NCI-H2171 treated with DMSO at 0.1 percent for 48 hours (cell line): Measurements from ENCODE around the gene PALD1.

Source experiments
- DNase-seq: peaks from one replicate; lab custom pipeline; 2025; lab: John Stamatoyannopoulos, UW

PALD1 gene

DNA sequence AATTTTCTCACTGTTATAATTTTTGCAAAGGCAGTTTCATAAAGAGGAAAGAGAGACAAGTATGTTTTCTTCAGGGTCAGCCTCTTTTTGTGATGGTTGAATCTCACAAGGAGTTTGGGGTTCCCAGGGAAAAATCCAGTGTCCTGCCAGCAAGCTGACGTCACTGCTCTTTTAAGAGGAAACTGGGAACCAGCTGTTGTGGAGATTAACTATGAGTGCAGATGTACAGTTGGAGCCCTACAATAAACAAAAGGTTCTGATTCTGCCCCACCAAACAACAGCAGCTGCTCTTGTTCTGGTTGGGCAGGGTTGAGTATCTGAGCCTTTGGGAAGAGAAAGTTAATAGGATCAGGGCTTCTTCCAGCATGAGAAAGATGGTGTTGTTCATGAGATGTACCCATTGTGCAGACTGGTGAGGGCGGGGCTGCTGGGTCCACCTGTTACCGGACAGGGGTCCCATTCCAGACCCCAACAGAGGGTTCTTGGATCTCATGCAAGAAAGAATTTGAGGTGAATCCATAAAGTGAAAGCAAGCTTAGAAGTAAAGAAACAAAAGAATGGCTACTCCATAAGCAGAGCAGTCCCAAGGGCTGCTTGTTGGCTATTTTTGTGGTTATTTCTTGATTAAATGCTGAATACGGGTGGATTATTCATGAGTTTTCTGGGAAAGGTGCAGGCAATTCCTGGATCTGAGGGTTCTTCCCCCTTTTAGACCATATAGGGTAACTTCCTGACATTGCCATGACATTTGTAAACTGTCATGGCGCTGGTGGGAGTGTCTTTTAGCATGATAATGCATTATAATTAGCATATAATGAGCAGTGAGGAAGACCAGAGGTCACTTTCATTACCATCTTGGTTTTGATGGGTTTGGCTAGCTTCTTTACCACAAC, 111.4 kb downstream of the PALD1 start:
- peak; percentile 7 for DNase-seq

DNA sequence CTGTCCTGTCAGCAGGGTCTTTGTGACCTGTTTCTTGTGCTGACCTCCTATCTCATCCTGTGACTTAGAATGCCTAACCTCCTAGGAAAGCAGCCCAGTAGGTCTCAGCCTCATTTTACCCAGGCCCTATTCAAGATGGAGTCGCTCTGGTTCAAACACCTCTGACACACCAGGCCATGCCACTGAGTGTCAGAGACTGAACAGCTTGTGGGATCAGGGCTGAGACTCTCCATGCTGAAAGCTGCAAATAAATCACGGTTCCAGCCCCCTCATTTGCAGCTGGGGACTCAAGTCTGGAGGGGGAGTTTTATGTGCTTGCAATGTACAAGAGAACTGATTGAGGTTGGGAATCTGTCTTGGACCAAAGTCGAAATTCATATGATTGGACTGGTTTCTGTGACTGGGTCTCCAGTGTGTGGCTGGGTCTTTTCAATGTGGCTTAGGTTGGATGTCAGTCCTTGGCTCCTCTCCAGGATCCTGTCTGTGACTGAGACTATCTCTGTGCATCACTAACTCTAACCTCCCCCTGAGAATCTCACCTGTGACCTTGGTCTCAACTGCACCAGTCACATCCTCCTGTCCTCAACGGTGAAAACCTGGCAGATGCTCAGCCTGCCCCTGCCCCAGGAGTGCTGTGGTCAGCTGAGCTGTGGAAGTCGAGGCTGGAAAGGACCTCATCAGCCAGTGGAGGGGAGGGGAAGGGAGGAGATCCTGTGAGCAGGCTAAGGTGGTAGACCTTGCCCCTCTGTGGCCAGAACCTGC, 112.3 kb downstream of the PALD1 start:
- DNase-seq = no peak

DNA sequence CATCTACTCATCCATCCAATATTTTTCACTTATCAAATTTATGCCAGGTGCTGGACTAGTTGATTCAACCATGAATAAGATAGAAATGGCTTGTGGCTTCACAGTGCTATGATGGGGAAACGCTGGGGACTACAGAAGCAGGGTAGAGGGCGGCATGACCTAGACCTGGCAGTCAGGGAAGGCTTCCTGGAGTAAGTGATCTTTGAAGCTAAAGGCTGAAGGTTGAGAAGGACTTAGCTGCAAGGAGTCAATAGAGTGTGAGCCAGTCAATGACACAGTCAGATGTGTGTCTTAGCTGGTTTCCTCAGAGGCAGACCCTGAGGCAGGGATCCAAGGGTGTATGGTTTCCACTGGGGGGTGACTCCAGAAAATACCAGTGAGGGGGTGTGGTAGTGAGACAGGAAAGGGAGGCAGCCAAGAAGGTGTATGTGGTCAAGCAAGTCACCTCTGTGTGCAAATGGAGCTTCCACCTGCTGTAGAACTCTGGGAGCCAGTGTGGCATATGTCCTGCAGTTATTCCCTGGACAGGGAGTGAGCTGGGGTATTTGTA, 113.7 kb downstream of the PALD1 start:
- DNase-seq = no peak

DNA sequence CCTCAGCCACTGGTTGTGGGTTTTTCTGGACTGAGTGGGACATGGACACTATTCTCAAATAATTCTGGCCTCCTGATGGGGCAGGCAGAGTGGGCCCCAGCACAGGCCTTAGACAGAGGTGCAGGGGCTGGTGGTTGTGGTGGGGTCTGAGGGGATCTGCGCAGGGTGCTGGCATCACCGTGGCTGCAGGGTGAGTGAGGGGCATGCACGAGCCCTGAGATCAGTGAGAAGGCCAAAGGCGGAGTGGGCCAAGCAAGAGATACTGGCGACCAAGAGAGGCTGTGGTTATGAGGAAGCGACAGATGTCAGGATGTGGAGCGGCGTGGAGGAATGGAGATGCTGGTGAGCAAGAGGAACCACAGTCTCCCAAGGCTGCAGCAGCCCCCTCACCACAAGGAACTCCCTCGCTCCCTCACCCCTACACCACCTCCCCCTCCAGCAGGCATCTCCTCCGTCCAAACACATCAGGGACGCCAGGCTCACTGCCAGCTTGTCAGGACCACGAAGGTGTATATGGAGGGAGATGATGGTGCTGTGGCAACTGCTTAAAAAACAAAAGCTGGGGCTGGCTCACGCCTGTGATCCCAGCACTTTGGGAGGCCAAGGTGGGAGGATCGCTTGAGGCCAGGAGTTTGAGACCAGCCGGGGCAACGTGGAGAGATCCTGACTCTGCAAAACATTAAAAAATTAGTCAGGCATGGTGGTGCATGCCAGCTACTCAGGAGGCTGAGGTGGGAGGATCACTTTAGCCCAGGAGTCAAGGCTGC, 114.4 kb downstream of the PALD1 start:
- no peak for DNase-seq

DNA sequence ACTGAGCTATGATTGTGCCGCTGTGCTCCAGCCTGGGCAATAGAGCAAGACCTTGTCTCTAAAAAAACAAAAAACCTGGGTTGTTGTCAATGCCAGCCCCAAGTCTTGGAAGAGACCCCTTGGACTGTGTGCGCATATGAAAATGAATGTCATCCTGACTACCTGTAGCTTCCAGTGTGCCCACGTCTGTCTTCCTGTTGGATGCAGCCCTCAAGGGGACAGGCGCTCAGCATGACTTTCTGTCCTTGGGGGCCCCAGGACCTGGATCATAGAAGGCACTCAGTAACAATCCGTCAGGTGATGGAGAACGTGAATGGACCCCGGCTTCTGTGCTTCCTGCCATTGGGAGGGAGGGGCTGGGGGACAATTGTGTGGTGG, 114.9 kb downstream of the PALD1 start:
- no peak for DNase-seq

DNA sequence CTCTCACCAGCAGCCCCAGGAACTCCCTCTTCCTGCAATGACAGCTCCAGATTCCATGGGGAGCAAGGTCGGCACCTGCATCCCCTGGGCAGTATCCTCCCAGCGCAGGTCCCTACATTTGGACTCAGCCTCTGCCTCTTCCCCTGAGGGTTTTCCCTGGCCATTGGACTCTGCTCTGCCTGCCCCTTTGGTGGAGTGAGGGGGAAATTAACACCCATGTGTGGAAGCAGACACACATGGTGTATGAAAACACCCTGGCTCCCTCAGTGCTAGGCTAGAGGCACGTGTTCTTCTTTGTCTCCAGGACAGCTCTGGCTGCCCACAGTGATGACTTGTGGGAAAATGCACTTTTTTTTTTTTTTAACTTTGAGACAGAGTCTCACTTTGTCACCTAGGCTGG, 115.6 kb downstream of the PALD1 start:
- DNase-seq = no peak

DNA sequence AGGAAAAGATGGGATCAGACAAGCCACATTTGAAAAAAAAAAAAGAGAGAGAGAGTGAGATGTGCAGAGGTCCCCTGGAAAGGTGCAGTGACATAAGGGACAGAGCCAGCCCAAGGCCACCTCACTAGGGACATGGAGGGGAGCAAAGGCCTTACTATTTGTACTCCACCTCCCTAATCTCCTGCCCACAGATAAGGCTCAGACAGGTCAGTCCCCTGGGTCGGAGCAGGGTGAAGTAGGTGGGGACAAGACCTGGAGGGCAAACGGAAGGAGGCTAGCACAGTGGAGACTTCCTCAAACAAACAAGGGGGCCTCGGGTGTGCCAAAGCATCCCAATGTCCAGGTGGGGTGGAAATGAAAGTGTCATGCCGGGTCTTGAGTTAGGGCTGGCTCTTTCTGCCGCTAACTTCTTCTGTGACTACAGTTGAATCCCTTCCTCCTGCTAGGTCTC, 117.0 kb downstream of the PALD1 start:
- no peak for DNase-seq

DNA sequence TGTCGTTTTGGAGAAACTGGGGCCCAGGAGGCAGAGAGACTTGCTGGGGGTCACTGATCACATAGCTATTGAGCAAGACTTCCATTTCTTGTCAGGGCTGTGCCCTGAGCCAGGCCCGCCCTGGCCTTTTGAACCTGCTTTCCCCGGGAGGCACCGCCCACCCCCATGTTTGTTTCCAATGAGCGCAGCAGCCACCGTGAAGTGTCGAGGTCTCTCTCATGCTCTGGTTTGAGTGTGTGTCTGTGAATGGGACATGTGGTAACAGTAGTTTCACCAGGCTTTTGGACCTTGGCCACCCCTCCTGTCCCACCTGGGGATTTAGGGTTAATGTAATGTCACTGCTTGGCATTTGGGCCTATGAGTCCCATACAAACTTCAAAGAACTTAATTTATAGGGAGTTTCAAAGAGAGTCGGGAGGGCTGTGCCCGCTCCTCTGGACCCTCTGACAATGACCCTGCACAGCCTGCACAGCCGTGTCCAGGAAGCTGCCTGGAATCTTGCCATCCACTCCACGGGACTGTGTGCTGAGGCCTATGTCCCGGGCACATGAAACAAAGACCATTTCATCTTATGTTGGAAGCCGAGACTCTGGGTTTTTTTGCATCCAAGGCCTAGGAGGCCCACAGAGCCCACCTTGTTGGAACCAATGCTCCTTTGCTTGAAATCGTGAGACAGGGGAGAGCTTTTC, 117.7 kb downstream of the PALD1 start:
- DNase-seq = no peak

DNA sequence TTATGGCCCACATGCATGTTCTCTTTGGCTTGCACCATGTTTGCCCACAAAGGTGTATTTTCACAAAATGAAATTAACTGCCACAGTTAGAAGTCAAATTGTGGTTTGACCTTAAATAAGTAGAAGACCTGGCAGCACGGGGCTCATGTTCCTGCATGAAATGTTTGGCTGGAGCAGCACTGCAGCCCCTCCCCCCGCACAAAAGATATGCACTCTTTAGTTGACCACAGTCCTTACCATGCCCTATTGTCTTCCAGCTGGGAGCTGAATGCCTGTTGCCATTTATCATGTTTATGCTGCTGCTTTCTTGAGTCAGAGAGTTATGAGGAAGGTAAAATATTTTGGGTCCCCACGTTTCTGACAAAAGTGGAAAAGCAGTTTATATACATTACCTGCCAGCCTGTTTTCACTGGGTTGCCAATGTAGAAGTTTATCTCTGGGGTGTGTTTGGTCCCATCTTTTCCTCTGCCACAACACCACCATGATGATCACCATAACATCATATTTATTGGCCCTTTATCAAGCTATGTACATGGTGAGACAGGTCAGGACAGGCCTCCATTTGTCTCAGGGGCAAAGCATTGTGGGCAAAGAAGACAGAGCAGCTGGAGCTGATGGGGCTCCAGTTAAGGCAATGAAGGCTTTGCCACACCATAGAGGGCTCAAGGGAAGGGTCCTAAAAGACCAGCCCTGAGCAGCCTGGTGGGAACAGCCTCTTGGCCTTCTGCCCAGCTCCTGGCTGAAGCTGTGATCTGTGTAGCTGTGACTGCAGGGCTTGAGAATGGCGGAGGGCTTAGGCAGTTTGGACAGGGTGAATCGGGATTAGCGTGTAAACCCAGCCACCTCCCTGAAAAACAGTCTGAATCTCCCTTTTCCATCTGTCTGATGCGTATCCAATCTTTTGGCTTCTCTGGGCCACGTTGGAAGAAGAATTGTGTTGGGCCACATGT, 118.6 kb downstream of the PALD1 start:
- DNase-seq = peak; percentile 29

DNA sequence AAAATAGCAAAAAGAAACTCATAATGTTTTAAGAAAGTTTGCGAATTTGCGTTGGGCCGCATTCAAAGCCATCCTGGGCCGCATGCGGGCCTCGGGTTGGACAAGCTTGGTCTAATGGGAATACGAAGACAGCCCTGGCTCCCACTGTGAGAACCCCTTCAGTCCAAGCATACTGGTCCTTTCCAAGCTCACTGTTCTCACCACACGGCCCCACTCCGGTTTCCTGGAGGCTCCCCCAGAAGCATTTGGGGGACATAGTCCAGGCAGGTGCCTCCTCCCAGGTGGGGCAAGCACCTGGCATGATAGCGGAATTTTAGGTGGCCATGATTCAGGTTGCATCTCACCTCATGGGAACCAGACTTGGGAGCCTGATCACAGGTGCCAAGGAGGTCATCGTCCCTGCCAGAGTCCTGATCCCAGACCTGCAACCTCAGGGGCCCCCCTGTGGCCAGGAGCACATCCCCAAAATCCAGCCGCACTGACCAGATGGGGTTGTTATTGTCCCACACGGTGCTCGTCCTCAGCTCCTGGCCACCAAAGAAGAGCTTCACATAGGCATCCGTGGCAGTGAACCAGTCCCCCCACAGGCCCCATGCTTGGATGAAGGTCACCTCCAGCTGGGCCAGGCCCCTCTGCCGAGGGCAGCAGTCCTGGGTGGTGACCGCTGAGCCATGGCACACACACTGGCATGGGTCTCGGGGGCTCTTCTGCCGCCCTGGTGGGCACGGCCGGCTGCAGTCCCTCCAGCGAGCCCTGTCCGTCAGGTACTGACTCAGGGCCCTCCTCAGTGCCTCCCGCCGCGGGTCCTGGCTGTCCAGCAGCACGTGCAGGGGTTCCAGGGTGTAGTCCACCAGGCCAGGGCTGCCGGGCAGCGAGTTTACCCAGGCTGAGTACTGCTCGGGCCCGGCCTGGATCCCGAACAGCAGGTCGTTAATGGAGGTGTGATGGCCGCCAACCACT, 119.6 kb downstream of the PALD1 start:
- DNase-seq = no peak

DNA sequence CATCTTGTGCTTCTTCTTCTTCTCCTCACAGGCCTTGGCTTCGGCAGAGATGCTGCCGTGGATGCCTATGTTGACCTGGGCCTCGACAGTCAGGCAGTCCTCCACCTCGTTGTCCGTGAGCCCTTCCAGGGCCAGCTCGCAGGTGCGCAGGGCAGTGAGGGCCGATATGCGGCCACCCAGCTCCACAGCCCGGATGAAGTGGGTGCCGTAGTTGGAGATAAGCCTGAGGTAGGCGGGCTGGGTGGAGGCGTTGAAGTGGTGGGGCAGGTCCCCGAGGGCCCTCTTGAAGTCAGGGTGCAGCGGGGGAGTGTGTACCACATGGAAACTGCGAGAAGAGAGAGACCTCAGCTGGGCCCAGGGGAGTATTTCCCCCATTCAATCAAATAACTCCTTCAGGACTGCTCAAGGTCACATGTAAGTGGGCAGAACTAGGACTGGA, 120.3 kb downstream of the PALD1 start:
- DNase-seq = no peak

DNA sequence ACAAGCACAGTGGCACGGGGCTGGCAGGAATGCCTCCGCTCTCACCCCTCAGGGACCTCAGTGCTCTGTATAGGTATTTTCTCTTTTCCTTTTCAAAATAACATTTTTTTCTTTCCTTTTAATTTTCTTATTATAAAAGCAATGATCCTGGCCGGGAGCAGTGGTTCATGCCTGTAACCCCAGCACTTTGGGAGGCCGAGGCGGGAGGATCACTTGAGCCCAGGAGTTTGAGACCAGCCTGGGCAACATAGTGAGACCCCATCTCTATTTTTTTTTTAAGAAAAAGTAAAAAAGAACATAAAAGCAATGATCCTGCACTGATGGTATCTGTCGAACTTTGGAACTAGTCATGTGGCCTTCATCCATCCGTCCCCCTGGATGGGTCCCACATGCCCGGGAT, 120.8 kb downstream of the PALD1 start:
- DNase-seq = no peak

DNA sequence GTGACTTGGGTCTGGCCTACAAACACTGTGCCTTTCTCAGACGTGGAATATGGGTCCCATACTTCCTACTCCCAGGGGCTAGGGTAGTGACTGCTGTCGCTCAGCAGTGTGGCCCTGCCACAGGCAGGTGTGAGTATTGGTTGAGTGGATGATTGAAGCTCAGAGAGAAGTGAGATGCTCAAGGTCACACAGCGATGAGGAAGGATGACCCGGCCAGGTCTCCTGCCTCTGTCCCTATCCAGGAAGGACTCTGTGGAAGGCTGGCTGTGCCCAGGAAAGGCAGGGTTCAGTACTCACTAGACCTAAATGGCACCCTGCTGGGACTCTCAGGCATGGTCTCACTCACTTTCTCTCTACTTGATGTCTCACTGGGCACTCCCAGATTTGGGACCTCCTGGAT, 121.2 kb downstream of the PALD1 start:
- DNase-seq = no peak

DNA sequence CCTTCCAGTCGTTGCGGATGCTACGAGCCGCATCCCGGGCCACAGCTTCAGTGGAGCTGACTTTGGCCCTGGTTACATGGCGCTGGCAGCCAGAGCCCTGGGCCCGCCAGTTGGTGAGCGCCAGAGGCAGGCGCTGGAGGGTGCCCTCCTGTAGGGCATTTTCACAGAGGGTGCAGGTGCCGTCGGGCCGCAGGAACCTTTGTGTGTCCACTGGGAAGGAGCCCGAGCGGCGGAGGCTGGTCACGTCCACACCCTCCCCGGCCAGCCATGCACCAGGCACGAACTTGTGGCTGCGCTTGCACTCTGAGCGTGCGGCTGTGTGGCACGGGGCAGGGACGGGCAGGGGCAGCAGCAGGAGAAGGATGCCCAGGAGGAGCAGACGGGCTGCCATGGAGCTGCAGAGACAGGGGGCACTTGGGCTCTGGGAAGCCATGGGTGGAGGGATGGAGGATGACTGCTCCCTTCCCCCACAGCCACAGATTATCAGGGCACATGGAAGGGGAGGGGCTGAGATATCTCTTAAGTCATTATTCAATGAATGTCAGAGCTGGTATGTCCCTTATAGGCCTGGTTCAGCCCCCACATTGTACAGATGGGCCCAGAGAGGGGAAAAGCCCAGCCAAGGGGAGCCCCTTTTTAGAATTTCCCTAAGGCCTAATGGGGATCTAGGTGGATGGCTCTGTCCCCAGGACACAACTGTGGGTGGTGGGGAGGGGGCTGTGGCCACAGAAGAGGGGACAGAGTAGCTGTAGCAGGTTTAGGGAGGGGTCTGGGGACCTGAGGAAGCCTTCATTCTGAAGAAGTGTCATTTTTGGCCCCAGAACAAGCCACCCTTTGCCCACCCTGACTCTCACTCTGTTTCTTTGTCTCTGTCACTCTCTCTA, 122.2 kb downstream of the PALD1 start:
- DNase-seq = no peak

DNA sequence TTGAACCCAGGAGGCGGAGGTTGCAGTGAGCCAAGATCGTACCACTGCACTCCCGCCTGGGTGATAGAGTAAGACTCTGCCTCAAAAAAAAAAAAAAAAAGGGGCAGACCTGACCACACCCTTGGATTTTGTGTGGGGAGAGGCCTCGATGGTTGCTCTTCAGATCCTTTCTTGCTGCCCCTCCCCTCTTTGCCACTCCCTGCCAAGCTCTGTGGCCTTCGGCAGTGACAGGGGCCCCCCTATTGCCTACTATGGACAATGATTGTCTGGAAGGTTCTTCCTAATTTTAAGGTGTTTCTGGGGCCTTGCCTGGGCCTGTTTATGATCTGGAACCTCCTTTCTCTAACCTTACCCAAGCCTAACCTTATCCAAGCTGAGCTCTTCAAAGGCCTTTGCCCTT, 123.2 kb downstream of the PALD1 start:
- no peak for DNase-seq

DNA sequence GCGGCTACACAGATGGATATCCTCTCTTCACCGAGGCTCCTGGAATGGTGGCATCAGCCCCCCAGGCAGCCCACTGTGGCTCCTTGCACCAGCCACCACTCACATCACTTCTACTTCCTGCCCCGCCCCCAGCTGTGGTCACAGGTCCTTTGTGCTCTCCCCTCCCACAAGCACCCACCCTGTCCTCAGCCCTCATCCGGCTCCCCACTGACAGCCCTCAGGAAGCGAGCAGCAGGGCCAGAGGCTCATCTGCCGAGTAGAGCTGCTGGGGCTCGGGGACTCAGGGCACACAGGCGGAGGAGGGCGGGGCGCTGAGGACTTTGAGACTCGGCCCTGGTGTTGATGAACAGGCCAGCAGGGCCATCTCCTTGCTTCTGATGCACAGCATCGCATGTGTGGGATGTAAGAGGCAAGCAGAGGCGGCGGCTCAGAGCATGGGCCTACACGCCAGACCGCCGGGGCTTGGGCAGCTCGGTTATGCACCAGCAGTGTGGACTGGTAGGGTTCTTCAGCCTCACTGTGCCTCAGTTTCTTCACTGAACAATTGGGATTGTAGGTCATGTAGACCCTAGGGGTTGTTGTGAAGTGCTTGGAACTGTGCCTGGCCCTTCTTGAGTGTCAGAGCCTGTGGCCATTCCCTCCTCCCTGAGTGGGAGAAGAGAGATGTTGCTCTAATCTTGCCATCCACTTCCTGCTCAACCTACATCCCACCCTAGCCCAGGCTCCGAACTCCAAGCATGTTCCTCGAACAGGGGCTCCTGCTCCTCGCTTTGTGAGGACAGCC, 124.3 kb downstream of the PALD1 start, which contains the start of gene PRF1:
TSS of gene PRF1 (minus strand) at position 77 of the 784 bp plus-strand sequence. CDS start 1,839 bp downstream, outside the sequence.
- DNase-seq = no peak

DNA sequence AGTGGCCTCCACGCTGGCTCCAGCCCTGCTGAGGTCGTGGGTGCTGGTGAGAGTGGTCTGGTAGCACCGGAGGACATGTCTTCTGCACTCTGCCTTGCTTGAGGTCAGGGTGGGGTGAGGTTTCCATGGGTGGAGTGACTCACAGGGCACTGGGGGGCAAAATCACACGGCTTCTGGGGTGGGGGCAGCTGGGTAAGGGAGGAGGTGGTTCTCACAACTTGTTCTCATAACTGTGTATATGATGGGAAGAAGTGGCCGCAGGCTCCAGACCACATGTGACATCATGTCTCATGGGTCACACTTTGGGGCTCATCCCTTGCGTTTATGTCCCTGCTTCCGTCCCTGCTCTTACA, 124.9 kb downstream of the PALD1 start:
- DNase-seq = no peak
